AML-193 (cell line): ENCODE measurements around the gene CLEC4G.
"Not testable (repeated sequence)": the region's sequence is repeated elsewhere in the genome, so short reads cannot be mapped to it uniquely, and the experiment has no call there.

Experiments used
- DNase-seq, 2 experiments: peaks; one replicate each; lab custom pipeline; 2025; lab: John Stamatoyannopoulos, UW

CLEC4G gene, protein sequence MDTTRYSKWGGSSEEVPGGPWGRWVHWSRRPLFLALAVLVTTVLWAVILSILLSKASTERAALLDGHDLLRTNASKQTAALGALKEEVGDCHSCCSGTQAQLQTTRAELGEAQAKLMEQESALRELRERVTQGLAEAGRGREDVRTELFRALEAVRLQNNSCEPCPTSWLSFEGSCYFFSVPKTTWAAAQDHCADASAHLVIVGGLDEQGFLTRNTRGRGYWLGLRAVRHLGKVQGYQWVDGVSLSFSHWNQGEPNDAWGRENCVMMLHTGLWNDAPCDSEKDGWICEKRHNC

DNA sequence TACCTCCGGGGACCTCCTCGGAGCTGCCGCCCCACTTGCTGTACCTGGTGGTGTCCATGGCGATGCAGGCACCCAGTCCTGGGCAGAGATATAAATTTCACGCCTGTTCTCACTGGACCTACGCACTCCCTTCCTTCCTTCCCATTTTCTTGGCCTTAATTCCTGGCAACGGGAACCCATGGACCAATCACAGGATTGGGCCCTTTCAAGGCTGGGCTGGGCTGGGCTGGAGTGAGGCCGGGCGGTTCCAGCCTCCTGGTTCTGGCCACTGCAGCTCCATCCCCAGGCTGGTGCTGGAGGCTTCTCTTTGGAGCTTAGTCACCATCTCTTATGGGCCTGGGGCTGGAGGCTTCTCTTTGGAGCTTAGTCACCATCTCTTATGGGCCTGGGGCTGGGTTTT lies at the start of gene CLEC4G:
TSS of gene CLEC4G (minus strand) at position 66 of the 400 bp plus-strand sequence. CDS start at position 58, 8 bp downstream.
- no peak for DNase-seq

GRCh38 chr19:7781157-7781556 lies 49.2 kb upstream of the CLEC4G start:
- no peak for DNase-seq

DNA sequence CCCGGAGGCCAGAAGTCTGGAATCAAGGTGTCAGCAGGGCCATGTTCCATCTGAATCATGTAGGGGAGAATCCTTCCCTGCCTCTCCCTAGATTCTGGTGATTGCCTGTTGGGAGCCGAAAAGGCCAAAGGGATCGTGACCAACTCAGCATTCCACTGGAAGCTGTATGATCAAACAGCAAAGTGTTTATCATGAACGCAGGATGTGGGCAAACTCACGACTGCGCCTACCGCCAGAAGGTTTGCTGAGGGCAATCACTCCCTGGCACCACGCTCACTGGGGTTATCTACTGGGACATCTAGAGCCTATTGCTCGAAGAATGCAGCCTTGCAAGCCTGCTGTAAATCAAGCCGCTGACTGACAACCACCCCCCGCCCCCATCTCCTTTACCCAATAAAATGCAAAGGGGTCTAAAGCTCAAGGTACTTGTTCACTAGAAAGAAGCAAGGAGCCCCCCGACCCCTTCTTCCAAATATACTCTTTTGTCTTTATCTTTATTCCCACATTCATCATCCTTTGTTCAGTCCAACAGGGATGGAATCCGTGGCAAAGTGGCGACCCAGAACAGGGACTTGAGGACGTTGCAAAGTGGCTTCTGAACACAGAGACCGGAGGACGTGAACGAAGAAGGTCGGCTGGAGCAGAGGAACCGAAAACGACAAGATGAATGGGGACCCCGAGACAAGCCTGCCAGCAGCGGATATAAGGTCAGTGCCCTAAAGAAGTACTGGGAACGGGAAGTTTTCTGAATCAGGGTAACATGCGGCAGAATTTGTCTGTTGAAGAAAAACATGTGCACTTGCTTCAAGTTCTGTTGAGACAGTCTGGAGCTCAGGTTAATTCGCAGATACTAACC lies 47.9 kb upstream of the CLEC4G start:
- no peak for DNase-seq

- DNase-seq = peak in 1 of 2 experiments; percentile 27
Measured at GRCh38 chr19:7778081-7778480, 46.2 kb upstream of the CLEC4G start.

DNA sequence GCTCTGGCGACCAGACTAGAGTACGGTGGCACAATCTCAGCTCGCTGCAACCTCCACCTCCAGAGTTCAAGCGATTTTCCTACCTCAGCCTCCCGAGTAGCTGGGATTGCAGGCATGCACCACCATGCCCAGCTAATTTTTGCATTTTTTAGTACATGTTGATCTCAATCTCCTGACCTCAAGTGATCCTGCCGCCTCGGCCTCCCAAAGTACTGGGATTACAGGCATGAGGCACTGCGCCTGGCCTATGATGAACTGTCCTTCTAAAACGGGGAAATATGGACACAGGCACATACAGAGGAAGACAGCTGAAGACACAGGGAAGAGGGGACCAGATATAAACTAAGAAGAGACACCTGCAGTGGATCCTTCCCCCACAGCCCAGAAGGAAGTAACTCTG lies 43.9 kb upstream of the CLEC4G start:
- no peak for DNase-seq

- no peak for DNase-seq
Measured at GRCh38 chr19:7773841-7774240, 41.9 kb upstream of the CLEC4G start.

DNA sequence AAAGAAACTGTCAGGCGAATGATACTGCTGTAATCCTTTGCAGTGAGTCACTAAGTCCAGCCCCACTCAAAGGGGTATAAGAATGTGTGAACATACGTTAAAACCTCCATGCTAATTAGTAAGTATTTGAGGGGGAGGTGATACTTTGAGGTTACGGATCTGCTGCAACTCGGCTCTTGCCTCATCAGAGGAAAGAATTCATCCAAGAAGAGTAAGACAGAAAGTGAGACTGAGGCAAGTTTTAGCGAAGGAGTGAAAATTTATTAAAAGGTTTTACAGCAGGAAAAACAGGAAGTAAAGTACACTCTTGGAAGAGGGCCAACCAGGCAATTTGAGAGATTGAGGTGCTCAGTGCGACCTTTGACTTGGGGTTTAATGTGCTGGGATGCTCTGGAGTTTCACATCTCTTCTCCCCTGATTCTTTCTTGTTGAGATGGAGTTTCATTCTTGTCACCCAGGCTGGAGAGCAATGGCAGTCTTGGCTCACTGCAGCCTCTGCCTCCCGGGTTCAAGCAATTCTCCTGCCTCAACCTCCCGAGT lies 40.9 kb upstream of the CLEC4G start:
- peak; percentile 92 to 93 for DNase-seq

- no peak for DNase-seq
Measured at GRCh38 chr19:7771072-7771471, 39.2 kb upstream of the CLEC4G start.

DNA sequence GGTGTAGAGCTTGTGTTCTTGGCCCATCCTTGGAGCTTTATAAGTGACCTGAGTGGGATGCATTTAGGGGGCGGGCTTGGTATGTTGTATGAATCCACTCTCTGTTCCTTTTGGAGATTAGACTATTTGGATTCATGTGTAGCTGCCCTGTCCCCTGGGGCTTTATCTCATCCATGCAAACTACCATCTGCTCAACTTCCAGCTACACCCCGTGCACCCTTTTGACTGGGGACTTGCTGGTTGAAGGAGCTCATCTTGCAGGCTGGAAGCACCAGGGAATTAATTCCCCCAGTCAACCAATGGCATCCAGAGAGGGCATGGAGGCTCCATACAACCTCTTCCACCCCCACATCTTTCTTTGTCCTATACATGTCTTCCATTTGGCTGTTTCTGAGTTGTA lies 37.3 kb upstream of the CLEC4G start:
- DNase-seq = no peak

GRCh38 chr19:7767487-7767886 lies 35.6 kb upstream of the CLEC4G start:
- no peak for DNase-seq

- no peak for DNase-seq
Measured at GRCh38 chr19:7766535-7766934, 34.6 kb upstream of the CLEC4G start.

DNA sequence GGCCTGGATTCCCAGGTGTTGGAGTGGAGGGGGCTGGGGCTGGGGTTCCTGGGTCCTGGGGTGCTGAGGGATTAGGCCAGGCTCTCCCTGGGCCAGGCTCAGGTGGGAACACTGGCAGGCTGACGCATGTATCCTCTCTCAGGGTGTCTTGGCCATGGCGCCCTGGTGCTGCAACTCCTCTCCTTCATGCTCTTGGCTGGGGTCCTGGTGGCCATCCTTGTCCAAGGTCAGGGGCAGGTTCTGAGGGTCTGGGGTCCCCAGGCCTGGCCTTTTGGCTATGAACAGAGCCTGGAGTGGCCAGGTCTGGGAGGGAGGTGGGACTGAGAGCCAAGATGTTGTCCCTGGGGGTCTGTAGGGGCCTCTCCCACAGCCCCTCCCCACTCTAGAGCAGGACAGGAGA lies 33.1 kb upstream of the CLEC4G start:
- DNase-seq = not testable (repeated sequence)

GRCh38 chr19:7764157-7764556 lies 32.2 kb upstream of the CLEC4G start:
- not testable (repeated sequence) for DNase-seq

DNA sequence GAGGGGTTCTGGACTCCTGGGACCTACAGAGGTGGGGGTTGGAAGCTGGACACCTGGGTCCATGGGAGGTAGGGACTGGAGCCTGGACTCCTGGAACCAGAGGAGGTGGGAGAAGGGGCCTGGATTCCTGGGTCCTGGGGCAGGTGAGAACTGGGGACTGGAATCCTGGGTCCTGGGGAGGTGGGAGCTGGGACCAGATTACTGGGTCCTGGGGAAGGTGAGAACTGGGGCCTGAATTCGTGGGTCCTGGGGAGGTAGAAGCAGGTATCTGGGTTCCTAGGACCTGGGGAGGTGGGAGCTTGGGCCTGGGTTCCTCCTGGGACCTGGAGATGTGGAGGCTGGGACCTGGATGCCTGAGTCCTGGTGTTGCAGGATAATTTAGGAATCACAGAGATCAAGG lies 31.8 kb upstream of the CLEC4G start:
- DNase-seq = no peak

DNA sequence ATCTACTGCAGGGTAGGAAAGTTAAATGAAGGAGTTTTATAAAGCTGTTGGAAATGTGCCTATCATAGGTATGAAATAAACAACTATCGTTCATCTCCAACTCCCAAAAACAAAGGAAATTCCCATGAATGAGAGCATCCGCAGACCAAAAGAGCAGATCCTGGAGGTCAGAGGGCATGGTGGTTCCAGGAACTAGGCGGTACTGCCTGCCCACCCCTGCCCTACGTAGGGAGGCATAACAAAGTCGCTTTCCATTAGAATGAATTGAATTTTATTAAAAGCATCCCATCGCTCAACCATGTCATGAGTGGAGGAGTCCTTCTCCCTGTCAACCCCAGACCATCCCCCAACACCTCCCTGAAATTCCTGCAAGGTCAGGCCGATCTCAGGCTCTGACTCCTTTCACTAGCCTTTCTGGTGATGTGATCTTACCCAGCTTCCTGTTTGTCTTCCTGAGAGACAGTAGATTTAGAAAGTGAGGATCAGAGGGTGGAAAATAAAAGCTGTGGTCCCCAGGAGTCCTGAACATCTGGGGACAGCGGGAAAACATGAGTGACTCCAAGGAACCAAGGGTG lies 30.9 kb upstream of the CLEC4G start, which contains the start of gene CLEC4M:
TSS of gene CLEC4M (plus strand) at position 525 of the 575 bp plus-strand sequence. CDS start at position 549, 24 bp downstream.
- no peak for DNase-seq

DNA sequence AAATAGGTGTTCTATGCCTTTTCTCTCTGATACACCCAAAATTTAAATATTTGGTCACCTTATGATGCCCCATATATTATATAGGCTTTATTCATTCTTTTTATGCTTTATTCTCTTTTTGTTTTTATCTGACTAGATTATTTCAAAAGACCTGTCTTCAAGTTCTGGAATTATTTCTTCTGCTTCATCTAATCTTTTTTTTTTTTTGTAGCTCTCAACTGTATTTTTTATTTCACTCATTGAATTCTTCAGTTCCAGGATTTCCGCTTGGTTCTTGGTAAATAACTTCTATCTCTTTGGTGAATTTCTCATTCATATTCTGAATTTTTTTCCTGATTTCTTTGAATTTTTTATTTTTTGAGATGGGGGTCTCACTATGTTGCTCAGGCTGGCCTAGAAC lies 27.2 kb upstream of the CLEC4G start:
- no peak for DNase-seq

GRCh38 chr19:7757358-7757757 lies 25.4 kb upstream of the CLEC4G start:
- no peak for DNase-seq

- DNase-seq = no peak
Measured at GRCh38 chr19:7756258-7756657, 24.3 kb upstream of the CLEC4G start.

DNA sequence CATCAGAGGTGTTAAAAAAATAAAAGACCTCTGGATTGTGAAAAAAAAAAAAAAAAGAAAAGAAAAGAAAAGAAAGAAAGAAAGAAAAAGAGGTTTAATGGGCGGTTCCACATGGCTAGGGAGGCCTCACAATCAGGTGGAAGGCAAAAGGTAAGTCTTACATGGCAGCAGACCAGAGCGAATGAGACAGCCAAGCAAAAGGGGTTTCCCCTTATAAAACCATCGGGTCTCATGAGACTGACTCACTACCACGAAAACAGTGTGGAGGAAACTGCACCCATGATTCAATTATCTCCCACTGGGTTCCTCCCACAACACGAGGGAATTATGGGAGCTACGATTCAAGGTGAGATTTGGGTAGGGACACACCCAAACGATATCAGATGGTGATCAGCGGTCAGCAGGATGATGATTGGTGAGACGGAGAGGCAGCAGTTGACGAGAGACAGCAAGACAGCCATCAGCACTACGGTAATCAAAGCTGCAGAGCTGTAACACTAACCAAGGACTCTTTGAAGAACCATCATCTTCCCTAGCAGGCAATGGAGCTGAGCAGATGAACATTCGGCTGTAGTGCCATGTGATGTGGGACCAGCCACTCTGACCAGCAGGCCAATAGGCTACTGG lies 19.4 kb upstream of the CLEC4G start:
- no peak for DNase-seq

GRCh38 chr19:7748756-7749155 lies 16.8 kb upstream of the CLEC4G start:
- peak in 1 of 2 experiments; percentile 21 for DNase-seq

- no peak for DNase-seq
Measured at GRCh38 chr19:7748171-7748570, 16.3 kb upstream of the CLEC4G start.
